K562 (cell line): ENCODE data around the gene AFG1L. TPM values are rescaled to one million over a fixed set of nuclear protein-coding genes. Genes with fewer than 3 reads are reported as not detected.

Experiments
- ATAC-seq: fragments of 200-7000 bp; cut with Tn5 transposase; 3 replicates; pipeline ENCODE4 v1.9.1; 2020; ENCODE audit warnings: moderate library complexity
- BruUV-seq: library from RNA; stranded (reverse); fragments of 400-500 nt; replicated peaks from 2 replicates; lab custom pipeline; 2021; lab: Mats Ljungman, UMichigan
- CTCF ChIA-PET: fragments of 300-600 bp; formaldehyde crosslinking; extraction: SDS; loops from one replicate; lab custom pipeline; 2021; ENCODE audit warnings: low intra/inter-chr PET ratio; lab: Yijun Ruan, JAX
- POLR2A ChIA-PET: fragments of 300-600, 350-650 bp; sonication (Branson Sonifier 250); formaldehyde crosslinking; extraction: SDS; loops from one replicate; lab custom pipeline; 2021; ENCODE audit warnings: antibody characterized with exemption, inconsistent platforms; lab: Yijun Ruan, JAX
- DNase-seq, 4 experiments: peaks; one replicate each; pipeline versions ENCODE4 v3.0.0 to v3.0.0-alpha.2; 2011 to 2018; ENCODE audit warnings: low spot score in 3 of 4, mixed read lengths in 3 of 4; ENCODE audit errors: extremely low read depth in 1 of 4
- FAIRE-seq: peaks from 2 replicates; lab custom pipeline; 2011; peaks lifted over from hg19 to GRCh38; lab: Jason Lieb, UNC
- H2AFZ ChIP-seq: 2 replicates; pipeline ENCODE4 v1.6.0; 2011; ENCODE audit warnings: low read depth, low read length, control low read depth, inconsistent platforms
- H3K27ac ChIP-seq: fragments of 200-600 bp; 3 replicates; pipeline ENCODE4 v1.8.0; 2011; ENCODE audit warnings: low read depth, mild to moderate bottlenecking, control low read depth, inconsistent platforms, low read length, moderate library complexity, mixed read lengths; ENCODE audit errors: extremely low read depth
- H3K27me3 ChIP-seq, 2 experiments: fragments of 300-600 bp in 1 of 2; 2 replicates in 1 of 2; 3 replicates in 1 of 2; pipeline versions ENCODE4 v1.6.0 to v1.8.0; 2011; ENCODE audit warnings: inconsistent platforms in 2 of 2, low read length in 2 of 2, mild to moderate bottlenecking in 1 of 2, mixed read lengths in 1 of 2, moderate library complexity in 1 of 2; ENCODE audit not compliant: control insufficient read depth in 2 of 2, insufficient read depth in 2 of 2
- H3K36me3 ChIP-seq: fragments of 300-600 bp; 3 replicates; pipeline ENCODE4 v1.8.0; 2011; ENCODE audit warnings: mild to moderate bottlenecking, low read length, inconsistent platforms; ENCODE audit not compliant: control insufficient read depth, insufficient read depth
- H3K4me1 ChIP-seq, 2 experiments: fragments of 200-600 bp in 1 of 2; replicated peaks in 1 of 2; 2 replicates in 1 of 2; 3 replicates in 1 of 2; pipeline versions ENCODE4 v1.5.1 to v1.8.0; 2011; ENCODE audit warnings: inconsistent platforms in 2 of 2, low read length in 2 of 2, mild to moderate bottlenecking in 1 of 2, mixed read lengths in 1 of 2, moderate library complexity in 1 of 2; ENCODE audit not compliant: control insufficient read depth in 2 of 2, insufficient read depth in 2 of 2
- H3K4me2 ChIP-seq: 2 replicates; pipeline ENCODE4 v1.6.1; 2011; ENCODE audit warnings: low read length, control low read depth, inconsistent platforms, mixed read lengths; ENCODE audit not compliant: insufficient read depth
- H3K4me3 ChIP-seq: fragments of 200-600 bp; sonication (generic), shearing (Covaris generic); 2 replicates; pipeline ENCODE4 v1.5.1; 2016; ENCODE audit warnings: control low read depth, inconsistent platforms
- H3K79me2 ChIP-seq: fragments of 200-600 bp; 3 replicates; pipeline ENCODE4 v1.8.0; 2011; ENCODE audit warnings: low read length, inconsistent platforms; ENCODE audit not compliant: control insufficient read depth, insufficient read depth
- H3K9ac ChIP-seq, 2 experiments: 2 replicates each; pipeline versions ENCODE4 v1.6.0 to v1.6.1; 2011; ENCODE audit warnings: low read depth in 2 of 2, low read length in 2 of 2, control low read depth in 1 of 2, inconsistent platforms in 1 of 2, mild to moderate bottlenecking in 1 of 2, mixed read lengths in 1 of 2; ENCODE audit not compliant: insufficient read depth in 1 of 2
- H3K9me1 ChIP-seq: one replicate; pipeline ENCODE4 v1.6.0; 2011; ENCODE audit warnings: inconsistent platforms, mild to moderate bottlenecking, low read length, moderate library complexity; ENCODE audit not compliant: control insufficient read depth, insufficient read depth
- H3K9me3 ChIP-seq: replicated peaks from 2 replicates; pipeline ENCODE4 v1.5.1; 2011; ENCODE audit warnings: low read depth, low read length, inconsistent platforms; ENCODE audit not compliant: control insufficient read depth, insufficient read depth
- H4K20me1 ChIP-seq: replicated peaks from 2 replicates; pipeline ENCODE4 v1.6.1; 2011; ENCODE audit warnings: low read length, inconsistent platforms, mixed read lengths; ENCODE audit not compliant: control insufficient read depth, insufficient read depth
- CEBPB ChIP-seq: fragments of 450-650 bp; IDR thresholded peaks from 2 replicates; pipeline ENCODE4 v1.6.1; 2016; ENCODE audit warnings: missing genetic modification characterization, missing compliant biosample characterization
- ETV5 ChIP-seq: sonication (generic); formaldehyde crosslinking; IDR thresholded peaks from 2 replicates; pipeline ENCODE4 v1.4.0; 2020; ENCODE audit warnings: low read depth, mild to moderate bottlenecking, missing genetic modification reagents
- NBN ChIP-seq: fragments of 450-650 bp; IDR thresholded peaks from 2 replicates; pipeline ENCODE4 v1.6.1; 2016; ENCODE audit warnings: low read depth, mild to moderate bottlenecking
- OTX1 ChIP-seq: fragments of 450-650 bp; formaldehyde crosslinking; IDR thresholded peaks from 2 replicates; pipeline ENCODE4 v1.4.0; 2022; ENCODE audit warnings: mild to moderate bottlenecking
- POLR2AphosphoS2 ChIP-seq: IDR thresholded peaks from 2 replicates; pipeline ENCODE4 v1.6.1; 2012; ENCODE audit warnings: low read length, improper control_type of control experiment
- SMC3 ChIP-seq: conservative IDR thresholded peaks from 2 replicates; pipeline ENCODE4 v1.6.1; 2011; ENCODE audit warnings: low read depth, low read length, improper control_type of control experiment; ENCODE audit not compliant: insufficient read depth
- TEAD4 ChIP-seq, 2 experiments: sonication (generic) in 1 of 2; formaldehyde crosslinking in 1 of 2; IDR thresholded peaks; 2 replicates each; pipeline versions ENCODE4 v1.6.1 to v1.8.0; 2012 to 2022; ENCODE audit warnings: borderline replicate concordance in 1 of 2, inconsistent platforms in 1 of 2, low read length in 1 of 2, mild to moderate bottlenecking in 1 of 2, missing genetic modification reagents in 1 of 2
- WGBS: fragments of 100-300 bp; shearing (Covaris generic); methylation state at CpG from one replicate; pipeline ENCODE4 v1.1.6; 2016; ENCODE audit warnings: low coverage, mixed read lengths; ENCODE audit not compliant: insufficient coverage; ENCODE audit errors: missing lambda C conversion rate; 5-methylcytosine and 5-hydroxymethylcytosine counted together
- in situ Hi-C: fragments of 300-500 bp; cut with MboI; formaldehyde crosslinking; loops from 4 replicates; pipeline ENCODE4 v1.15.0; 2018; ENCODE audit warnings: inconsistent platforms, mixed read lengths
- intact Hi-C: fragments of 100-400 bp; cut with micrococcal nuclease; formaldehyde crosslinking; loops from 2 replicates; pipeline ENCODE4 v1.14.2; 2022
- polyA plus RNA-seq, 8 experiments: library from polyadenylated mRNA; depleted of rRNA in 4 of 8; stranded (reverse) in 5 of 8; unstranded in 3 of 8; fragments of >200 nt; fragmentation: Nextera tagmentation in 2 of 8; fragmentation: Illumina TruSeq in 1 of 8; extraction: Ambion mirVana in 2 of 8; extraction: Trizol in 1 of 8; gene quantifications; 2 replicates each; pipeline versions ENCODE4 v1.2.1 to v1.2.3, GENCODE V29; 2011 to 2014; ENCODE audit warnings: inconsistent platforms in 1 of 8, missing spikeins in 1 of 8
- total RNA-seq, 7 experiments: library from RNA; depleted of rRNA in 6 of 7; stranded (reverse); fragments of >200 nt in 6 of 7; fragmentation: Illumina TruSeq in 2 of 7; extraction: Trizol in 2 of 7; gene quantifications; 2 replicates each; pipeline versions ENCODE4 v1.2.1 to v1.2.3, GENCODE V29; 2011 to 2021; ENCODE audit warnings: low replicate concordance in 1 of 7
- TF ChIP-seq, protein P1 (sequence below): fragments of 450-650 bp; IDR thresholded peaks from 2 replicates; pipeline ENCODE4 v1.6.1; 2016; ENCODE audit warnings: borderline replicate concordance
- TF ChIP-seq, protein P2 (sequence below), 2 experiments: fragments of 450-650 bp in 1 of 2; sonication (generic) in 1 of 2; formaldehyde crosslinking in 1 of 2; IDR thresholded peaks; 2 replicates each; pipeline versions ENCODE4 v1.7.1 to v1.9.0; 2016 to 2022; ENCODE audit warnings: inconsistent platforms in 1 of 2, mild to moderate bottlenecking in 1 of 2, missing genetic modification reagents in 1 of 2

AFG1L gene
- total and polyA plus RNA-seq, 9 of the 15 experiments (the other 6 are each of a cell fraction or from before 2014, with no cell fraction given), result 2.2 to 15.5 (median 5.8) TPM

DNA sequence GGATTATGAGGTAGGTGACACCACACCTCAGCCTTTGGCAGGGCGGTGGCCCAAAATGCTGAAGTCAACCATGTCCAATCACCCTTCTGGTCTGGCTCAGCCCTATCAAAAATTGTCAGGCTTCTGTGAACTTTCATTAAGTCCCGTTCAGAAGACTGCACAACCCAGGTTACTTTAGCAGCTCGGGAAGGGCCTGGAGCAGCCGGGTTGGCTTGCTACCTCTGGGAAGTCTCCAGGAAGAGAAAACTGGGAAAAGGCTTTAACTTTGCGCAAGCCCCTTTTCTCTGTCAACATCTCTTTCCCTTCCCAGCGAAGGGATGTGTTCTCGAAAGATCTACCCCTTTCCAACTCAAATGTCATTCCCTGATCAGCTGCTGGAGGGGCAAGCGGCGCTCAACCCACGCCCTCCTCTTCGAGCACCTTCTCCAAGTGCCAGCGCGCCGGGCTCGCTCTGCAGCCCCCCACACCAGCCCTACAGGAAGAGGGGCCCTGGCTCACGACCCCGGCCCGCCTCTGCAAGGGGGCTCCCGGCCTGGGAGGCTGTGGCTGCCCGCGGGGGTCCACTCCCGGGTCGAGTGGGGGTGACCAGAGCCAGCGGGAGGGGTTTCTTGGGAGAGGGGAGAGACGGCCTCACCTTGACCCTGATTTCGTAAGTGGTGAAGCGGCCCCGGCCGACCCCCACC, 34.6 kb upstream of the AFG1L start:
- ChIA-PET POLR2A (interaction anchor here (0.6 to 2.1 kb wide), 9 partner anchors 9 to 1391 kb away, joined by 3 to 12 read pairs (median 5); partner anchors contain the start of gene AFG1L), CTCF (no interaction called here)
- peak overlapping the region; percentile 94 for H2AFZ ChIP-seq
- H3K27me3 ChIP-seq, result no peaks in the 10 kb centered on the region
- peak overlapping the region; percentile 78 for H3K4me2 ChIP-seq
- peak; percentile 67 for ATAC-seq
- peaks cover 10 to 17% of the 10 kb centered on the region in 2 experiments for H3K4me1 ChIP-seq
- peak; percentile 83 for FAIRE-seq
- peaks cover 25% of the 10 kb centered on the region for H3K36me3 ChIP-seq
- H3K9me3 ChIP-seq, result no peaks in the 10 kb centered on the region
- H3K4me3 ChIP-seq, result peak overlapping the region; percentile 100
- H3K79me2 ChIP-seq, result peaks cover 58% of the 10 kb centered on the region
- BruUV-seq, result no TSS peak
- in situ Hi-C loops (no loop called here), intact Hi-C loops (loop anchor here (2.0 kb wide), 2 partner anchors 35 to 101 kb away; partner anchors contain the start of gene AFG1L)
- 0 out of 2 replicates have a peak, but pooled peaks cover 3% of the 10 kb centered on the region for H4K20me1 ChIP-seq
- peak overlapping the region; percentile 88 to 99 for H3K9ac ChIP-seq
- no peaks in the 10 kb centered on the region for H3K9me1 ChIP-seq
- peak overlapping the region; percentile 86 for H3K27ac ChIP-seq
- DNase-seq, result peak; percentile 32 to 80 (median 56)
- WGBS, result 0% methylated on average over 28 of the region's 29 CpGs
- TF ChIP-seq POLR2AphosphoS2 (no peak; the same call in 1 of the 2 replicates), SMC3 (no peak), OTX1 (CRISPR knock-in tag) (0 out of 2 replicates have a peak, but pooled peaks have one; percentile 28), CEBPB (peak; percentile 47; the same call in 1 of the 2 replicates), ETV5 (CRISPR knock-in tag) (peak; percentile 36; the same call in 1 of the 2 replicates), TEAD4 (IDR thresholded peaks at IDR 0.05; ENCODE audit: low read length) (peak; percentile 47; the same call in 1 of the 2 replicates), TEAD4 (CRISPR knock-in tag; IDR thresholded peaks at IDR 0.05; ENCODE audit: borderline replicate concordance) (no peak), NBN (no peak)
- TF ChIP-seq, protein P1, sequence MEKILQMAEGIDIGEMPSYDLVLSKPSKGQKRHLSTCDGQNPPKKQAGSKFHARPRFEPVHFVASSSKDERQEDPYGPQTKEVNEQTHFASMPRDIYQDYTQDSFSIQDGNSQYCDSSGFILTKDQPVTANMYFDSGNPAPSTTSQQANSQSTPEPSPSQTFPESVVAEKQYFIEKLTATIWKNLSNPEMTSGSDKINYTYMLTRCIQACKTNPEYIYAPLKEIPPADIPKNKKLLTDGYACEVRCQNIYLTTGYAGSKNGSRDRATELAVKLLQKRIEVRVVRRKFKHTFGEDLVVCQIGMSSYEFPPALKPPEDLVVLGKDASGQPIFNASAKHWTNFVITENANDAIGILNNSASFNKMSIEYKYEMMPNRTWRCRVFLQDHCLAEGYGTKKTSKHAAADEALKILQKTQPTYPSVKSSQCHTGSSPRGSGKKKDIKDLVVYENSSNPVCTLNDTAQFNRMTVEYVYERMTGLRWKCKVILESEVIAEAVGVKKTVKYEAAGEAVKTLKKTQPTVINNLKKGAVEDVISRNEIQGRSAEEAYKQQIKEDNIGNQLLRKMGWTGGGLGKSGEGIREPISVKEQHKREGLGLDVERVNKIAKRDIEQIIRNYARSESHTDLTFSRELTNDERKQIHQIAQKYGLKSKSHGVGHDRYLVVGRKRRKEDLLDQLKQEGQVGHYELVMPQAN, result peak; percentile 72
- TF ChIP-seq, protein P2, sequence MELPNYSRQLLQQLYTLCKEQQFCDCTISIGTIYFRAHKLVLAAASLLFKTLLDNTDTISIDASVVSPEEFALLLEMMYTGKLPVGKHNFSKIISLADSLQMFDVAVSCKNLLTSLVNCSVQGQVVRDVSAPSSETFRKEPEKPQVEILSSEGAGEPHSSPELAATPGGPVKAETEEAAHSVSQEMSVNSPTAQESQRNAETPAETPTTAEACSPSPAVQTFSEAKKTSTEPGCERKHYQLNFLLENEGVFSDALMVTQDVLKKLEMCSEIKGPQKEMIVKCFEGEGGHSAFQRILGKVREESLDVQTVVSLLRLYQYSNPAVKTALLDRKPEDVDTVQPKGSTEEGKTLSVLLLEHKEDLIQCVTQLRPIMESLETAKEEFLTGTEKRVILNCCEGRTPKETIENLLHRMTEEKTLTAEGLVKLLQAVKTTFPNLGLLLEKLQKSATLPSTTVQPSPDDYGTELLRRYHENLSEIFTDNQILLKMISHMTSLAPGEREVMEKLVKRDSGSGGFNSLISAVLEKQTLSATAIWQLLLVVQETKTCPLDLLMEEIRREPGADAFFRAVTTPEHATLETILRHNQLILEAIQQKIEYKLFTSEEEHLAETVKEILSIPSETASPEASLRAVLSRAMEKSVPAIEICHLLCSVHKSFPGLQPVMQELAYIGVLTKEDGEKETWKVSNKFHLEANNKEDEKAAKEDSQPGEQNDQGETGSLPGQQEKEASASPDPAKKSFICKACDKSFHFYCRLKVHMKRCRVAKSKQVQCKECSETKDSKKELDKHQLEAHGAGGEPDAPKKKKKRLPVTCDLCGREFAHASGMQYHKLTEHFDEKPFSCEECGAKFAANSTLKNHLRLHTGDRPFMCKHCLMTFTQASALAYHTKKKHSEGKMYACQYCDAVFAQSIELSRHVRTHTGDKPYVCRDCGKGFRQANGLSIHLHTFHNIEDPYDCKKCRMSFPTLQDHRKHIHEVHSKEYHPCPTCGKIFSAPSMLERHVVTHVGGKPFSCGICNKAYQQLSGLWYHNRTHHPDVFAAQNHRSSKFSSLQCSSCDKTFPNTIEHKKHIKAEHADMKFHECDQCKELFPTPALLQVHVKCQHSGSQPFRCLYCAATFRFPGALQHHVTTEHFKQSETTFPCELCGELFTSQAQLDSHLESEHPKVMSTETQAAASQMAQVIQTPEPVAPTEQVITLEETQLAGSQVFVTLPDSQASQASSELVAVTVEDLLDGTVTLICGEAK (IDR thresholded peaks at IDR 0.05), result no peak
- TF ChIP-seq, protein P2 (CRISPR knock-in tag; IDR thresholded peaks at IDR 0.05), result no peak
